ENCODE measurements around the gene DNM1L. TPM values are rescaled to one million over a fixed set of nuclear protein-coding genes. Genes with fewer than 3 reads are reported as not detected.

Gene DNM1L
- total RNA-seq, 1 donor from 2014 or later, result 70.8 TPM

DNA sequence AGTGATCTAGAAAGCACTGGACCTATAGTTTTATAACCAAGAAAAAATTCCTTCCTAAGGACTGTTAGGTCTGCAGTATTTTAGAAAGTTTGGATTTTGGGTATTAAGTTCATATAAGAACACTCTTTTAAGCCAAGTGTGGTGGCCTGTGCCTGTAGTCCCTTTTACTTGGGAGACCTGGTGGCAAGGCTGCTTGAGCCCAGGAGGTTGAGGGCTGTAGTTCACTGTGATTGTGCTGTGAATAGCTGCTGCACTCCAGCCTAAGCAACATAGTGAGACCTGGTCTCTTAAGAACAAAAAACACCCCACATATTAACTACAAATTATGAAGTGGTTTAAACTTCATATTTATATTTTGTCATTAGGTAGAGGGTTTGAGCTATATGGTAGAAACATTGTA, 9.7 kb downstream of the DNM1L start:
- TF ChIP-seq, protein P1, sequence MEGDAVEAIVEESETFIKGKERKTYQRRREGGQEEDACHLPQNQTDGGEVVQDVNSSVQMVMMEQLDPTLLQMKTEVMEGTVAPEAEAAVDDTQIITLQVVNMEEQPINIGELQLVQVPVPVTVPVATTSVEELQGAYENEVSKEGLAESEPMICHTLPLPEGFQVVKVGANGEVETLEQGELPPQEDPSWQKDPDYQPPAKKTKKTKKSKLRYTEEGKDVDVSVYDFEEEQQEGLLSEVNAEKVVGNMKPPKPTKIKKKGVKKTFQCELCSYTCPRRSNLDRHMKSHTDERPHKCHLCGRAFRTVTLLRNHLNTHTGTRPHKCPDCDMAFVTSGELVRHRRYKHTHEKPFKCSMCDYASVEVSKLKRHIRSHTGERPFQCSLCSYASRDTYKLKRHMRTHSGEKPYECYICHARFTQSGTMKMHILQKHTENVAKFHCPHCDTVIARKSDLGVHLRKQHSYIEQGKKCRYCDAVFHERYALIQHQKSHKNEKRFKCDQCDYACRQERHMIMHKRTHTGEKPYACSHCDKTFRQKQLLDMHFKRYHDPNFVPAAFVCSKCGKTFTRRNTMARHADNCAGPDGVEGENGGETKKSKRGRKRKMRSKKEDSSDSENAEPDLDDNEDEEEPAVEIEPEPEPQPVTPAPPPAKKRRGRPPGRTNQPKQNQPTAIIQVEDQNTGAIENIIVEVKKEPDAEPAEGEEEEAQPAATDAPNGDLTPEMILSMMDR (IDR thresholded peaks at IDR 0.05; ENCODE audit: insufficient read depth, low read length, poor library complexity, severe bottlenecking), result no peak
- Histone ChIP-seq H3K36me3 (ENCODE audit: control insufficient read depth, insufficient read depth, low read length) (no peaks in the 10 kb centered on the region), H3K4me3 (ENCODE audit: low read depth, low read length) (no peak overlapping the region), H3K27me3 (ENCODE audit: control insufficient read depth, insufficient read depth, low read length) (no peaks in the 10 kb centered on the region)
- no peak for DNase-seq (ENCODE audit: low read depth)

DNA sequence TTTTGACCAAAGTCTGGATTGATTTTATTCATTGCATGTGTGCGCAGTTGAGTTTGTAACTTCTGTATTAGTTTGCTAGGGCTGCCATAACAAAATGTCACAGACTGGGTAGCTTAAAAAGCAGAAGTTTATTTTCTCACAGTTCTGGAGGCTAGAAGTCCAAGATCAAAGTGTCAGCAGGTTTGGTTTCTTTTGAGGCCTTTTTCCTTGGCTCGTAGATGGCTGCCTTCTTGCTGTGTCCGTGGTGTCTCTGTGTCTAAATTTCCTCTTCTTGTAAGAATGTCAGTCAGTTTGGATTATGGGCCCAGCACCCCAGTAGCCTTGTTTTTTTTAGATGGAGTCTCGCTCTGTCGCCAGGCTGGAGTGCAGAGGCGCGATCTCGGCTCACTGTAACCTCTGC, 11.8 kb downstream of the DNM1L start:
- Histone ChIP-seq H3K36me3 (ENCODE audit: control insufficient read depth, insufficient read depth, low read length) (no peaks in the 10 kb centered on the region), H3K4me3 (ENCODE audit: low read depth, low read length) (no peak overlapping the region), H3K27me3 (ENCODE audit: control insufficient read depth, insufficient read depth, low read length) (no peaks in the 10 kb centered on the region)
- DNase-seq (ENCODE audit: low read depth), result no peak
- TF ChIP-seq, protein P1 (IDR thresholded peaks at IDR 0.05; ENCODE audit: insufficient read depth, low read length, poor library complexity, severe bottlenecking), result no peak

DNA sequence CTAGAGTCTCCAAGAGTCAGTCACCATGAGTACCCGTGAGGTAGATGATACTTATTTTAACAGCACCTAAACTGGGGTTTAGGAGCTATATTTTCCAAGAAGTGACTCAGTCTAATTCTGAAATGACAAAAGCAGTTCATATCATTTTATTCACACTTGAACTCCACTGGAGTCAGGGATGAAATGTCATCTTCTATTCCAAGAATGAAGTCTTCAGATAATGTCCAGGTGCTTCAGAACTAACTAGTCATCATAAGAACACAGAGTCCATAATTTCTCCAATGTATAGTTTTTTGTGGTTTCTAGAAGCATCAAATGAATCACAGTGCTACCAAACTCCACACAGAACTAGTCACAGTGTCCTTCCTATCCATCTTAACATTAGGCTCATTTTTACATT, 13.3 kb downstream of the DNM1L start:
- Histone ChIP-seq H3K4me3 (ENCODE audit: low read depth, low read length) (no peak overlapping the region), H3K27me3 (ENCODE audit: control insufficient read depth, insufficient read depth, low read length) (no peaks in the 10 kb centered on the region), H3K36me3 (ENCODE audit: control insufficient read depth, insufficient read depth, low read length) (no peaks in the 10 kb centered on the region)
- TF ChIP-seq, protein P1 (IDR thresholded peaks at IDR 0.05; ENCODE audit: insufficient read depth, low read length, poor library complexity, severe bottlenecking), result no peak
- no peak for DNase-seq (ENCODE audit: low read depth)

DNA sequence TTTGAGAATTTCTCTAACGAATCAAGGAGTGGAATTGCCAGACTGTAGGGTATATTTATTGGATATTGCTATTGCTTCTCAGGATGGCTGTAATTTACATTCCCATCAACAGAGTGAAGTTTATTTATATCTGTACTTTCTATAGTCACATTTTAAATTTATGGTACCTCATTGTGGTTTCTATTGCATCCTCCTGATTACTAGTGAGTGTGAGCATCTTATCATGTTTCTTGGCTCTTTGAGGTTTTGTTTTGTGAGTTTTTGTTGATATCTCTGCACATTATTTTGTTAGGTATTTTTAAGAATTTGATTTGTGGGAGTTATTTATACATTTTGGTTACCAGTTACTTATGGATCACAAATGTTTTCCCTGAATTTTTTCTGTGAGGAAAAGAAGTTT, 13.9 kb downstream of the DNM1L start:
- H3K4me3 ChIP-seq (ENCODE audit: low read depth, low read length), result no peak overlapping the region
- no peaks in the 10 kb centered on the region for H3K36me3 ChIP-seq (ENCODE audit: control insufficient read depth, insufficient read depth, low read length)
- no peak for DNase-seq (ENCODE audit: low read depth)
- H3K27me3 ChIP-seq (ENCODE audit: control insufficient read depth, insufficient read depth, low read length), result no peaks in the 10 kb centered on the region
- TF ChIP-seq, protein P1 (IDR thresholded peaks at IDR 0.05; ENCODE audit: insufficient read depth, low read length, poor library complexity, severe bottlenecking), result no peak

DNA sequence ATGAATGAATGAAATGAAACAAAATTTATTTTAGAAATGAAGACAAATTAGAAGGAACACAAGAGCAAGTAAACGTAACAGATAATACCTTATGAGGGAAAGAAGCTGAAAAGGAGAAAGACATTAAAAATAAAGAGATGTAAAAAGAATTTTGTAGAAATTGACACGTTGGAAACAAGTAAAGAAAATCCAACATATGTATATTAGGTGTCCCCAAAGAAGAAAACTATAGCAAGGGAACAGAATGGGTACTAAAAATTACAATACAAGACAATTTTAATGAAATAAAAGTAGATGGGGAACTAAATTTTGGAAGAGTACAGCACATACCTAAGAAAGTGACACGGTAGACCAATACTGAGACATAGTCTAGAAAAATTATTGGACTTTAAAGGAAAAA, 16.7 kb downstream of the DNM1L start:
- no peaks in the 10 kb centered on the region for H3K27me3 ChIP-seq (ENCODE audit: control insufficient read depth, insufficient read depth, low read length)
- H3K36me3 ChIP-seq (ENCODE audit: control insufficient read depth, insufficient read depth, low read length), result no peaks in the 10 kb centered on the region
- TF ChIP-seq, protein P1 (IDR thresholded peaks at IDR 0.05; ENCODE audit: insufficient read depth, low read length, poor library complexity, severe bottlenecking), result no peak
- DNase-seq (ENCODE audit: low read depth), result no peak
- no peak overlapping the region for H3K4me3 ChIP-seq (ENCODE audit: low read depth, low read length)

DNA sequence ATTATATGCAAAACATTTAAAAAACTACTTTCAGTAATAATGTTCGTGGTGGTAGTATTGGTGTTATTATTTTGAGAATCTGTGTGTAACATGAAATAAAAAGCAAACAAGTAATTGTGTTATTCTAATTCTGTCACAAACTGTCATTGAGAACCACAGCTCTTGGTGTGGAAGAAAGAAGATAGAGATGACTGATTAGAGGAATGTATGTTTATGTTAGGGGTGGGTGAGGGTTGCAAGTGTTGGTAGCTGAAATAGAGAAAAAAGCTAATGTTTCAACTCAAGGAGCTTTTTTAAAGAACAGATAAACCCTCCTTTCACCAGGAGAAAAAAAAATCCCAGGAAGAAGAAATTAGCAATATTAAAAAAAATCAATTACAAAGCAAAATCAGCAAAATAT, 18.3 kb downstream of the DNM1L start:
- H3K36me3 ChIP-seq (ENCODE audit: control insufficient read depth, insufficient read depth, low read length), result no peaks in the 10 kb centered on the region

More for the DNA sequence above, 18.3 kb downstream of the DNM1L start:
- TF ChIP-seq, protein P1 (IDR thresholded peaks at IDR 0.05; ENCODE audit: insufficient read depth, low read length, poor library complexity, severe bottlenecking), result no peak
- no peak for DNase-seq (ENCODE audit: low read depth)
- H3K4me3 ChIP-seq (ENCODE audit: low read depth, low read length), result no peak overlapping the region
- H3K27me3 ChIP-seq (ENCODE audit: control insufficient read depth, insufficient read depth, low read length), result no peaks in the 10 kb centered on the region

All from kidney epithelial cell (primary cell).